HEK293 (cell line): ENCODE results near the gene MRPS5.

ENCODE experiments used
- GFI1B ChIP-seq: fragments of 450-650 bp; formaldehyde crosslinking; IDR thresholded peaks from 2 replicates; pipeline ENCODE4 v1.5.1; 2016; ENCODE audit warnings: missing biosample characterization, missing genetic modification characterization
- GLI2 ChIP-seq: fragments of 450-650 bp; formaldehyde crosslinking; IDR thresholded peaks from 2 replicates; pipeline ENCODE4; 2017; ENCODE audit warnings: missing biosample characterization, missing genetic modification characterization, low read depth, borderline replicate concordance
- IKZF3 ChIP-seq: fragments of 450-650 bp; IDR thresholded peaks from 2 replicates; pipeline ENCODE4 v1.5.0; 2018; ENCODE audit warnings: missing biosample characterization, mild to moderate bottlenecking, missing genetic modification characterization, moderate library complexity
- KLF17 ChIP-seq: fragments of 450-650 bp; formaldehyde crosslinking; IDR thresholded peaks from 2 replicates; pipeline ENCODE4 v1.5.1; 2016; ENCODE audit warnings: missing biosample characterization, missing genetic modification characterization
- KLF7 ChIP-seq: fragments of 450-650 bp; formaldehyde crosslinking; IDR thresholded peaks from 2 replicates; pipeline ENCODE4 v1.5.1; 2016; ENCODE audit warnings: missing biosample characterization, missing genetic modification characterization, borderline replicate concordance
- MEIS1 ChIP-seq: sonication (generic); formaldehyde crosslinking; IDR thresholded peaks from 2 replicates; pipeline ENCODE4 v1.8.1; 2022; ENCODE audit warnings: missing genetic modification reagents, mild to moderate bottlenecking, borderline replicate concordance
- PBX3 ChIP-seq: sonication (generic); formaldehyde crosslinking; IDR thresholded peaks from 2 replicates; pipeline ENCODE4 v1.8.1; 2022; ENCODE audit warnings: mild to moderate bottlenecking, moderate library complexity, missing genetic modification reagents
- PRDM2 ChIP-seq: fragments of 450-650 bp; formaldehyde crosslinking; IDR thresholded peaks from 2 replicates; pipeline ENCODE4 v1.5.1; 2016; ENCODE audit warnings: missing biosample characterization, missing genetic modification characterization, borderline replicate concordance
- PRDM6 ChIP-seq: fragments of 450-650 bp; formaldehyde crosslinking; IDR thresholded peaks from 2 replicates; pipeline ENCODE4 v1.5.1; 2017; ENCODE audit warnings: missing biosample characterization, missing genetic modification characterization
- SP2 ChIP-seq: fragments of 450-650 bp; formaldehyde crosslinking; IDR thresholded peaks from 2 replicates; pipeline ENCODE4 v1.5.1; 2016; ENCODE audit warnings: missing biosample characterization, missing genetic modification characterization
- WT1 ChIP-seq: fragments of 450-650 bp; formaldehyde crosslinking; IDR thresholded peaks from 2 replicates; pipeline ENCODE4 v1.5.1; 2016; ENCODE audit warnings: missing biosample characterization, missing genetic modification characterization
- ZBTB7A ChIP-seq: fragments of 450-650 bp; formaldehyde crosslinking; IDR thresholded peaks from 2 replicates; pipeline ENCODE4 v1.5.1; 2016; ENCODE audit warnings: low read depth, missing biosample characterization, missing genetic modification characterization
- ZNF10 ChIP-seq: fragments of 450-650 bp; formaldehyde crosslinking; IDR thresholded peaks from 2 replicates; pipeline ENCODE4 v1.5.1; 2017; ENCODE audit warnings: missing biosample characterization, missing genetic modification characterization
- ZNF155 ChIP-seq: fragments of 450-650 bp; formaldehyde crosslinking; IDR thresholded peaks from 2 replicates; pipeline ENCODE4 v1.5.1; 2016; ENCODE audit warnings: missing biosample characterization, missing genetic modification characterization
- ZNF239 ChIP-seq: fragments of 450-650 bp; formaldehyde crosslinking; IDR thresholded peaks from 2 replicates; pipeline ENCODE4 v1.5.1; 2016; ENCODE audit warnings: missing biosample characterization, missing genetic modification characterization
- ZNF26 ChIP-seq: fragments of 450-650 bp; formaldehyde crosslinking; IDR thresholded peaks from 2 replicates; pipeline ENCODE4 v1.5.1; 2016; ENCODE audit warnings: missing biosample characterization, missing genetic modification characterization
- ZNF266 ChIP-seq: fragments of 450-650 bp; formaldehyde crosslinking; IDR thresholded peaks from 2 replicates; pipeline ENCODE4 v1.5.1; 2016; ENCODE audit warnings: missing biosample characterization, missing genetic modification characterization, low read depth
- ZNF394 ChIP-seq: fragments of 450-650 bp; formaldehyde crosslinking; IDR thresholded peaks from 2 replicates; pipeline ENCODE4 v1.5.1; 2016; ENCODE audit warnings: missing biosample characterization, missing genetic modification characterization, mild to moderate bottlenecking, moderate library complexity, borderline replicate concordance
- ZNF398 ChIP-seq: fragments of 450-650 bp; formaldehyde crosslinking; IDR thresholded peaks from 2 replicates; pipeline ENCODE4 v1.5.1; 2017; ENCODE audit warnings: missing biosample characterization, missing genetic modification characterization
- ZNF501 ChIP-seq: fragments of 450-650 bp; formaldehyde crosslinking; IDR thresholded peaks from 2 replicates; pipeline ENCODE4 v1.5.1; 2016; ENCODE audit warnings: missing biosample characterization, missing genetic modification characterization
- ZNF600 ChIP-seq: fragments of 450-650 bp; formaldehyde crosslinking; IDR thresholded peaks from 2 replicates; pipeline ENCODE4 v1.5.1; 2016; ENCODE audit warnings: missing biosample characterization, missing genetic modification characterization
- ZNF664 ChIP-seq: fragments of 450-650 bp; formaldehyde crosslinking; IDR thresholded peaks from 2 replicates; pipeline ENCODE4 v1.5.1; 2016; ENCODE audit warnings: missing biosample characterization, missing genetic modification characterization
- ZNF785 ChIP-seq: fragments of 450-650 bp; formaldehyde crosslinking; IDR thresholded peaks from 2 replicates; pipeline ENCODE4 v1.5.1; 2016; ENCODE audit warnings: missing biosample characterization, missing genetic modification characterization
- ZNF830 ChIP-seq: fragments of 450-650 bp; IDR thresholded peaks from 2 replicates; pipeline ENCODE4 v1.5.0; 2018; ENCODE audit warnings: missing biosample characterization, missing genetic modification characterization, low read depth, mild to moderate bottlenecking, moderate library complexity
- ZSCAN4 ChIP-seq: fragments of 450-650 bp; formaldehyde crosslinking; IDR thresholded peaks from 2 replicates; pipeline ENCODE4 v1.5.1; 2017; ENCODE audit warnings: missing biosample characterization, missing genetic modification characterization

MRPS5 gene

GRCh38 chr2:95068256-95068655 is 53.4 kb downstream of the MRPS5 start (continued):
- no peak for TF ChIP-seq KLF17 (tag by site-specific recombination)
- TF ChIP-seq PRDM6 (tag by site-specific recombination) = no peak
- no peak for TF ChIP-seq ZNF26
- no peak for TF ChIP-seq ZNF830 (tag by site-specific recombination)
- TF ChIP-seq PRDM2 = no peak
- peak; percentile 53; the same call in 1 of the 2 replicates for TF ChIP-seq ZNF664 (tag by site-specific recombination)
- no peak for TF ChIP-seq GLI2 (tag by site-specific recombination)
- TF ChIP-seq IKZF3 (tag by site-specific recombination) = no peak
- no peak for TF ChIP-seq ZNF398 (tag by site-specific recombination)
- TF ChIP-seq ZNF266 (tag by site-specific recombination) = 0 out of 2 replicates have a peak, but pooled peaks have one; percentile 27
- TF ChIP-seq ZNF10 (tag by site-specific recombination) = no peak
- no peak for TF ChIP-seq ZNF501 (tag by site-specific recombination)
- no peak for TF ChIP-seq PBX3 (CRISPR knock-in tag)
- no peak for TF ChIP-seq ZNF155 (tag by site-specific recombination)
- no peak for TF ChIP-seq WT1 (tag by site-specific recombination)
- no peak for TF ChIP-seq MEIS1 (CRISPR knock-in tag)
- no peak for TF ChIP-seq ZBTB7A (tag by site-specific recombination)
- no peak for TF ChIP-seq SP2 (tag by site-specific recombination)
- 0 out of 2 replicates have a peak, but pooled peaks have one; percentile 10 for TF ChIP-seq GFI1B (tag by site-specific recombination)
- TF ChIP-seq ZNF600 = no peak
- no peak for TF ChIP-seq ZNF785 (tag by site-specific recombination)
- TF ChIP-seq ZSCAN4 = no peak
- TF ChIP-seq ZNF239 (tag by site-specific recombination) = no peak
- no peak for TF ChIP-seq KLF7 (tag by site-specific recombination)
- TF ChIP-seq ZNF394 = peak; percentile 85; the same call in 1 of the 2 replicates
